GM12874 (cell line): Measurements from ENCODE around the gene TP73.

ENCODE experiments used
- CTCF ChIP-seq: IDR thresholded peaks from 2 replicates; pipeline ENCODE4 v1.5.1; 2011; ENCODE audit warnings: low read depth, mild to moderate bottlenecking, control low read depth, low read length, moderate library complexity; ENCODE audit not compliant: insufficient read depth

The TP73 gene

GRCh38 chr1:3646596-3646995, 5.7 kb upstream of the TP73 start:
- no peak for TF ChIP-seq CTCF

GRCh38 chr1:3649342-3650247, 2.7 kb upstream of the TP73 start, which contains the start of gene WRAP73:
TSS of gene WRAP73 (minus strand) at chr1:3650103. CDS start at chr1:3649999, 104 bp downstream.
- peak; percentile 51 for TF ChIP-seq CTCF

GRCh38 chr1:3650248-3651025, 1.9 kb upstream of the TP73 start:
- TF ChIP-seq CTCF = no peak

- TF ChIP-seq CTCF = no peak
Observed at GRCh38 chr1:3651026-3651929, 1.0 kb upstream of the TP73 start.

GRCh38 chr1:3652548-3653285, 401 bp downstream of the TP73 start:
- TF ChIP-seq CTCF = no peak

GRCh38 chr1:3653286-3653618, 936 bp downstream of the TP73 start:
- no peak for TF ChIP-seq CTCF
